RPMI7951 (cell line): ENCODE data around the gene PRICKLE2. TPM values are rescaled to one million over a fixed set of nuclear protein-coding genes. Genes with fewer than 3 reads are reported as not detected.

Experiments used
- DNase-seq: peaks from one replicate; pipeline ENCODE4 v3.0.0-alpha.2; 2012; ENCODE audit warnings: low read depth
- total RNA-seq: library from RNA; depleted of rRNA; stranded (reverse); fragments of >200 nt; shearing (Covaris generic); gene quantifications from 2 replicates; pipeline ENCODE4 v1.2.3, GENCODE V29; 2014; rRNA removed

Gene PRICKLE2
- 9.8 and 15.0 TPM in 2 replicates for total RNA-seq

GRCh38 chr3:64224826-64225610 lies at the start of gene PRICKLE2:
Gene PRICKLE2 (minus strand): TSS chr3:64225466. CDS start chr3:64198927, 26,539 bp downstream.
- peak; percentile 96 for DNase-seq

GRCh38 chr3:64272842-64273241 lies 47.6 kb upstream of the PRICKLE2 start:
- DNase-seq: no peak

- DNase-seq: no peak
Observed at GRCh38 chr3:64272271-64272670, 47.0 kb upstream of the PRICKLE2 start.

- no peak for DNase-seq
Observed at GRCh38 chr3:64271631-64272030, 46.4 kb upstream of the PRICKLE2 start.

GRCh38 chr3:64270866-64271260 lies 45.6 kb upstream of the PRICKLE2 start:
- no peak for DNase-seq

GRCh38 chr3:64270142-64270865 lies 45.0 kb upstream of the PRICKLE2 start:
- DNase-seq: no peak

GRCh38 chr3:64268926-64269325 lies 43.7 kb upstream of the PRICKLE2 start:
- no peak for DNase-seq

GRCh38 chr3:64267721-64268604 lies 42.7 kb upstream of the PRICKLE2 start:
- no peak for DNase-seq

- no peak for DNase-seq
Observed at GRCh38 chr3:64266983-64267382, 41.7 kb upstream of the PRICKLE2 start.

GRCh38 chr3:64266065-64266931 lies 41.0 kb upstream of the PRICKLE2 start:
- peak; percentile 94 for DNase-seq

- no peak for DNase-seq
Observed at GRCh38 chr3:64265646-64266045, 40.4 kb upstream of the PRICKLE2 start.

- DNase-seq: peak; percentile 53
Observed at GRCh38 chr3:64264501-64265109, 39.3 kb upstream of the PRICKLE2 start.

GRCh38 chr3:64262574-64263114 lies 37.4 kb upstream of the PRICKLE2 start:
- no peak for DNase-seq

- peak; percentile 42 for DNase-seq
Observed at GRCh38 chr3:64260431-64260830, 35.2 kb upstream of the PRICKLE2 start.

GRCh38 chr3:64259636-64260035 lies 34.4 kb upstream of the PRICKLE2 start:
- DNase-seq: peak; percentile 70

GRCh38 chr3:64257100-64257755 lies 32.0 kb upstream of the PRICKLE2 start:
- DNase-seq: no peak

- no peak for DNase-seq
Observed at GRCh38 chr3:64255741-64256340, 30.6 kb upstream of the PRICKLE2 start.

- no peak for DNase-seq
Observed at GRCh38 chr3:64254443-64254842, 29.2 kb upstream of the PRICKLE2 start.

GRCh38 chr3:64253689-64254088 lies 28.4 kb upstream of the PRICKLE2 start:
- DNase-seq: no peak
